Activated naive CD8-positive, alpha-beta T cell treated with anti-CD3 and anti-CD28 coated beads, Interleukin-2, amount 50 U/mL, for 16 hours (primary cell): Measurements from ENCODE around the gene LRRC34.

Source experiments
- DNase-seq: peaks from one replicate; pipeline ENCODE4 v3.0.0-alpha.2; 2020; ENCODE audit warnings: low read depth, low spot score

LRRC34 gene

GRCh38 chr3:169812332-169813235 lies at the start of gene LRRC34, which contains the start of gene LRRIQ4:
TSS of gene LRRC34 (minus strand) at chr3:169812904. CDS start at chr3:169812548, 356 bp downstream.
TSS of gene LRRIQ4 (plus strand) at chr3:169812870. CDS start at chr3:169821922, 9,052 bp downstream.
- DNase-seq: peak; percentile 9

GRCh38 chr3:169861871-169862270 lies 49.2 kb upstream of the LRRC34 start:
- DNase-seq: no peak

GRCh38 chr3:169857811-169858210 lies 45.1 kb upstream of the LRRC34 start:
- no peak for DNase-seq

DNA sequence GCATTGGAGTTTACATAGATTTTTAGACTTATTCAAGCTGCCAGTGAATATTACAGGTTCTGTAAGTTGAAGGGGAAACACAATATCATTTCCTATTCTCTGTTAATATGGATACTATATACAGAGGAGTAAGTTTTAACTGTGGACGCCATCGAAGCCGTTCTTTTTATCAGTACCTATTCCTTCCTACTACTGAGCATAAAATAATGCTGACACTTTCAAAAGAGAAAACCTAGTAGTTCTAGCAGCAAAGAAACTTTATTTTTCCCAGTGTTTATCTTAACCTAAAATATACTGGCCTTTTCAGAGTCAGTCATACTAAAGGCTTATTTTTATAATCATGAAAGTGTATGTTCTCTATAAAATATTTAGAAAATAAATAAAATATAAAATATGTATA lies 42.8 kb upstream of the LRRC34 start:
- DNase-seq: no peak

- no peak for DNase-seq
Measured at GRCh38 chr3:169850618-169851017, 37.9 kb upstream of the LRRC34 start.

GRCh38 chr3:169848741-169849140 lies 36.0 kb upstream of the LRRC34 start:
- DNase-seq: no peak

DNA sequence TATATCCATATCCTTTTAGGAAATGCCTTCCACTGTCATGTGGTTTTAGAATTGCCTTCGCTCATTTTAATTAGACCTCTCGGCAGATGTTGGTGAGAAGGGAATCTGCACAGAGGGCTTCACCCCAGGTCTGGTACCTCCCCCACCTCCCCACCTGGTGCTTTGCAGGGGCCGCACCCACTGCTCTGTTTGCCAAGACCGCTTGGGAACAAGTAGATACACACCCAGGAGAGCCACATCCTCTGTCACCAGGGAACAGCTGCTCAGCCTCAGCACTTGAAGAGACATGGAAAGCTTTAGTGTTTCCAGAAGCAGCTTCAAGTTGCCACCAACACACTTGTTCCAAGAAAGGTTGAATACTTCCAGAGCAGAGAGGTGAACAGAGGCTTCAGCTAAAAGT lies 35.2 kb upstream of the LRRC34 start:
- no peak for DNase-seq

GRCh38 chr3:169846458-169847193 lies 33.9 kb upstream of the LRRC34 start:
- no peak for DNase-seq

DNA sequence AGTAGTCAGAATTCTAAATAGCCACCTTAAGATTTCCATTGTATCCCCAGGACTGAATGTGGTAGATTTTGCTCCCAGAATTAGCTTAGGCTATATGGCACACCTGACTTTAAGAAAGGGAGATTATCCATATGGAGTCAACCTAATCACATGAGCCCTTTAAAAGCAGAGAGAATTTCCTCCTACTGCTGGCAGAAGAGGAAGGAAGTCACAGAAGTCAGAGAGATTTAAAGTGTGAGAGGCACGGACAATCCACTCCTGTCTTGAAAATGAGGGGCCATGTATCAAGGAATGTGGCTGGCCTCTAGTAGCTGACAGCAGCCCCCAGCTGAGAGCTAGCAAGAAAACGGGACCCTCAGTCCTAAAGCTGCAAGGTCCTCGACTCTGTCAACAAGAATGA lies 30.3 kb upstream of the LRRC34 start:
- DNase-seq: no peak

DNA sequence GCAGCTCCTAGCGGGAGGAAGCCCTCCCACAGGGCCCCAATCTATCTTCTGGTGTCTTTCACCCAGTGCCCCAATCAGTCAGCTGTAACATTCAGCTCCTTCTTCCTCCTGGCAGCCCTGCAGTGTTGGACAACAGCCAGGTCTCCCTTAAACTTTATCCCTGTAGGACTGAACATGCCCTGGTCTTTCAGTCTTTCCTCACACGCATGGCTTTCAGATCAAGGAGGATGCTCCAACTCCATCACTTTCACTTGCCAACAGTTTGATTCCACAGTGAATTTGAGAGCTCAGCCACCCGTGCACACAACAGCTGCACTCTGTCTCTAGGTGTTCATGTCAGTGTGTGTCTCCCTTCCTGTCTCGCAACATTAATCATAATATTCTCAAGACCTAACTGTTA lies 28.5 kb upstream of the LRRC34 start:
- no peak for DNase-seq

GRCh38 chr3:169838511-169839030 lies 25.9 kb upstream of the LRRC34 start:
- no peak for DNase-seq

GRCh38 chr3:169836942-169837275 lies 24.2 kb upstream of the LRRC34 start:
- no peak for DNase-seq

DNA sequence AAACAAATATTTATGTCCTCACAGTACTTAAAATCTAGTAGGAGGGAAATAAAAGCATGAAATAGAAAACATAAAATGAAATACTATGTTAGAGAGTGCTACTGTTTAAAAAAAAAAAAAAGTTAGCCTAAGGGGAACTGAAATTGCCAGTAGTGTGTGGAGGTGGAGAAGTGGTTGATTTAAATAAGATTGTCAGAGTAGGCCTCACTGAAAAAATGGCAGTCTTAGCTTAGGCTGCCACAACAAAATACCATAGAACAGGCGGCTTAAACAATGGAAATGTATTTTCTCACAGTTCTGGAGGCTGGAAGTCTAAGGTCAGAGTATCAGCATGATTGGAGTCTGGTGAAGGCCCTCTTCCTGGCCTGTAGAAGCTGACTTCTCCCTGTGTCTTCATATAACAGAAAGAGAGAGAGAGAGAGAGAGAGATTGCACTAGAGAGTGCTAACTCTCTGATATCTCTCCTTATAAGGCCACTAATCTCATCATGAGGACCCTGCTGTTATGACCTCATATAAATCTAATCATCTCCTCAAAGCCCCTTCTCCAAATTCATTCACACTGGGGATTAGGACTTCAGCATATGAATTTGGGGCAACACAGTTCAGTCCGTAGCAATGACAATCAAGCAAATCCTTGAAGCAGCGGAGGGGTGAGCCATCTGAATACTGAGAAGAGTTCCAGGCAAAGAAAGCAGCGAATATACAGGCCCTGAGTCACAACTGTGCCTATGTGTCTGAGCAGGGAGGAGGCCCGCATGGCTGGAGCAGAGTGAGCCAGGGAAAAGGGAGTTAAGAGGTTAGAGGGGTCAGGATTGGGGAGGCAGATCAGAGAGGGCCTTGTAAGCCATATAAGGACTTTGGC lies 23.6 kb upstream of the LRRC34 start:
- DNase-seq: no peak

GRCh38 chr3:169835533-169835932 lies 22.8 kb upstream of the LRRC34 start:
- DNase-seq: no peak

- DNase-seq: no peak
Measured at GRCh38 chr3:169827712-169828111, 15.0 kb upstream of the LRRC34 start.

DNA sequence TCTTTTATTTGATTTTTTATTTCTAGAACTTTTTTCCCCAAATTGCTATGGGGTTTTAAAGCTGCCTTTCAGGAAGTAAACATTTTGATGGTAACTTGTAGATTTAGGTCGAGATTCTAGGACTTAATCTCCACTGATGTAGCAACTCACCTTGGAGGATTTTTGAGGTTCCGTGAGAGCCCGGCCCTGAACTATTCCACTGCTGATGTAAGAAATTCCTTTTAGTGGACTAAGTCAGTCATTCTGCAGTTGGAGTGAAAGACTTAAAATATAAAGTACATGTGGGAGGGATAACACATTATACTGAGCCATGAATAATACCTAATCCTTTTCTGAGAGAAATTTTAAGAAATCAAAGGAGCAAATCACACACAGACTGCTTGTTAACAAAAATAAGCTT lies 12.6 kb upstream of the LRRC34 start:
- no peak for DNase-seq

DNA sequence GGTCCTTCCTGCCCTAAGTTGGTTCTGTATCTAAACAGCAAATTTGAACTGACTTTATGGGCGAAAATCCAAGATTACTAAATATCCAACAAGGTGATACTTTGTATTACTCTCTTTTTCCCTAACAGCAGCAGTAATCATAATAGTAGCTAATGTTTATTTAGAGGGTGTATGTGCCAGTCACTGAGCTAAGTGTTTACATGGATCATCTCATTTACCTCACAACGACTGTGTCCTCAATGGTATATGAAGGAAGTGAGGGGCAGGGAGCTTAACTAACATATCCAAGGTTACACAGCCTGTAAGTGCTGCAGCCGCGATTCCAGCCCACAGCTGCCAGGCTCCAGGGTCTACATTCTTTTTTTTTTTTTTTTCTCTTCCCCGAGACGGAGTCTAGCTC lies 10.3 kb upstream of the LRRC34 start:
- no peak for DNase-seq

DNA sequence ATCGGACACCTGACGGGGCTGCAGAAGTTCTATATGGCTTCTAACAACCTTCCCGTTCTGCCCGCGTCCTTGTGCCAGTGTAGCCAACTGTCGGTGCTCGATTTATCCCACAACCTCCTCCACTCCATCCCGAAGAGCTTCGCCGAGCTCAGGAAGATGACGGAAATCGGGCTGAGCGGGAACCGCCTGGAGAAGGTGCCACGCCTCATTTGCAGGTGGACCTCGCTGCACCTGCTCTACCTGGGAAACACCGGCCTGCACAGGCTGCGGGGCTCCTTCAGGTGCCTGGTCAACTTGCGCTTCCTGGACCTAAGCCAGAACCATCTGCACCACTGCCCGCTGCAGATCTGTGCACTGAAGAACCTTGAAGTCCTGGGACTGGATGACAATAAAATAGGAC lies 9.8 kb upstream of the LRRC34 start:
- no peak for DNase-seq

DNA sequence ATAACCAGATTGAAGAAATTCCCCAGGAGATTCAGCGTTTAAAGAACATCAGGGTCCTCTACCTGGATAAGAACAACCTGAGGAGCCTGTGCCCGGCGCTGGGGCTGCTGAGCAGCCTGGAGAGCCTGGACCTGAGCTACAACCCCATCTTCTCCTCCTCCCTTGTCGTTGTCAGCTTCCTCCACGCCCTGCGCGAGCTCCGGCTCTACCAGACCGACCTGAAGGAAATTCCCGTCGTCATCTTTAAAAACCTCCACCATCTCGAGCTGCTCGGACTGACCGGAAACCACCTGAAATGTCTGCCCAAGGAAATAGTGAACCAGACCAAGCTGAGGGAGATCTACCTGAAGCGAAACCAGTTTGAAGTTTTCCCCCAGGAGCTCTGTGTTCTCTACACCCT lies 9.4 kb upstream of the LRRC34 start:
- DNase-seq: no peak

DNA sequence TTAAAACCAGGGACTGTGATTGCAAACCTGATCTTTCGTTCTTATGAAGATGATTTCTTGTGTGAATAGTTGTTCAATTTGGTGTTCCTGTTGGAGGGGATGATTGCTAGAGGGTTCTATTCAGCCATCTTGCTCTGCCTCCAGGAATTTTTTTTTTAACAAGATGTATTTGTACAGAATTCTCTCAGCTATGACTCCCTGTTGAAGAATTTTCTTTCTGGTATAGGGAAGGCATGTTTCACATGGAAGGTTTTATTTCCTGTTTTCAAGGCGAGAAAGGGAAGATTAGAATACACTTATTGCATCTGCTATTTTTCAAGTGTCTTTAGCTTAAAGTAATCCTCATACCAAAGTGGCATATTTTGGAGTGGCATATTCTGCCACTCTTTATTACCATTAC lies 5.6 kb upstream of the LRRC34 start:
- DNase-seq: no peak

GRCh38 chr3:169815590-169816150 lies 3.0 kb upstream of the LRRC34 start:
- DNase-seq: no peak
